ENCODE measurements around the gene KRT77.

GRCh38 chr12:52641468-52641867 is 61.9 kb downstream of the KRT77 start:
- TF ChIP-seq CTCF (conservative IDR thresholded peaks at IDR 0.05) (no peak), ZFX (IDR thresholded peaks at IDR 0.05) (no peak)
